GM12878 (cell line): ENCODE results near the gene NOS2.
"Not testable (repeated sequence)": the region's sequence is repeated elsewhere in the genome, so short reads cannot be mapped to it uniquely, and the experiment has no call there.

Experiments used
- GABPA ChIP-seq: IDR thresholded peaks from 2 replicates; pipeline ENCODE4 v1.6.1; 2014; ENCODE audit warnings: antibody characterized with exemption, low read depth, mild to moderate bottlenecking, inconsistent platforms
- NFIC ChIP-seq: IDR thresholded peaks from 2 replicates; pipeline ENCODE4 v1.6.1; 2012; ENCODE audit warnings: low read depth, mild to moderate bottlenecking, inconsistent platforms, low read length, moderate library complexity
- WRNIP1 ChIP-seq: IDR thresholded peaks from 2 replicates; pipeline ENCODE4 v1.6.1; 2011; ENCODE audit warnings: low read depth, low read length, improper control_type of control experiment, borderline replicate concordance
- TF ChIP-seq, protein P1 (sequence below), 3 experiments: IDR thresholded peaks in 2 of 3; conservative IDR thresholded peaks in 1 of 3; 2 replicates each; pipeline ENCODE4 v1.5.1; 2011; ENCODE audit warnings: low read depth in 3 of 3, low read length in 3 of 3, mild to moderate bottlenecking in 3 of 3, control low read depth in 2 of 3, moderate library complexity in 2 of 3, inconsistent platforms in 1 of 3, mixed read lengths in 1 of 3; ENCODE audit not compliant: control insufficient read depth in 2 of 3, insufficient read depth in 1 of 3; ENCODE audit errors: extremely low read depth in 1 of 3

DNA sequence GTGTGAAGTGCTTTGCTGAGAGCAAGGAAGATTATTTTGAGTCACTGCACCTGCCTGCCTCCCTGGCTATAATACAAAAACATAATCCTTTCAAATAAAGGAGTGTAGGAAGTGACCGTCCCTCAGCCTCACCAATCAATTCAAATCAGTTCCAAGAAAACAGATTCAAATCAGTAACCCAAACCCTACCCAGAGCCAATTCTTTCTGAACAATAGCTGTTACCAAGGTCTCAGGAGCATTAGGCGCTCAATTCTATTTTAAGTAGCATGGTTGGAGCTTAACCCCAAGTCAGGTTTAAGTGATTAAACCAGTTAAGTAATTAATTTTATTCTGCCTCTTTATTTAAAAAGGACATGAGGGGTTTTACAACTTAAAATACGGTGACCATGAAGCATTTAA is 38.3 kb upstream of the NOS2 start:
- TF ChIP-seq, protein P1, sequence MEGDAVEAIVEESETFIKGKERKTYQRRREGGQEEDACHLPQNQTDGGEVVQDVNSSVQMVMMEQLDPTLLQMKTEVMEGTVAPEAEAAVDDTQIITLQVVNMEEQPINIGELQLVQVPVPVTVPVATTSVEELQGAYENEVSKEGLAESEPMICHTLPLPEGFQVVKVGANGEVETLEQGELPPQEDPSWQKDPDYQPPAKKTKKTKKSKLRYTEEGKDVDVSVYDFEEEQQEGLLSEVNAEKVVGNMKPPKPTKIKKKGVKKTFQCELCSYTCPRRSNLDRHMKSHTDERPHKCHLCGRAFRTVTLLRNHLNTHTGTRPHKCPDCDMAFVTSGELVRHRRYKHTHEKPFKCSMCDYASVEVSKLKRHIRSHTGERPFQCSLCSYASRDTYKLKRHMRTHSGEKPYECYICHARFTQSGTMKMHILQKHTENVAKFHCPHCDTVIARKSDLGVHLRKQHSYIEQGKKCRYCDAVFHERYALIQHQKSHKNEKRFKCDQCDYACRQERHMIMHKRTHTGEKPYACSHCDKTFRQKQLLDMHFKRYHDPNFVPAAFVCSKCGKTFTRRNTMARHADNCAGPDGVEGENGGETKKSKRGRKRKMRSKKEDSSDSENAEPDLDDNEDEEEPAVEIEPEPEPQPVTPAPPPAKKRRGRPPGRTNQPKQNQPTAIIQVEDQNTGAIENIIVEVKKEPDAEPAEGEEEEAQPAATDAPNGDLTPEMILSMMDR (IDR thresholded peaks at IDR 0.05 in 2 of 3, conservative IDR thresholded peaks at IDR 0.05 in 1 of 3; ENCODE audit: control insufficient read depth in 2 of 3, extremely low read depth in 1 of 3, insufficient read depth in 1 of 3, low read depth in 3 of 3, low read length in 3 of 3) = not testable (repeated sequence)
- TF ChIP-seq WRNIP1, NFIC, GABPA: not testable (repeated sequence)
